ENCODE data around the gene HPCA. TPM values are rescaled to one million over a fixed set of nuclear protein-coding genes. Genes with fewer than 3 reads are reported as not detected.

HPCA gene
- total RNA-seq, 1 experiment from 2014 or later = 1.2 TPM

GRCh38 chr1:32906654-32907053 is 20.4 kb downstream of the HPCA start:
- H3K4me1 ChIP-seq (ENCODE audit: control insufficient read depth, insufficient read depth, low read length) = no peaks in the 10 kb centered on the region
- in situ Hi-C loops (cut with HindIII; ENCODE audit: low pct_unique_long_range_greater_than_20kb, low sequenced_read_pairs) (no loop called here), intact Hi-C loops (cut with micrococcal nuclease; ENCODE audit: unreplicated experiment) (no loop called here)
- H3K4me3 ChIP-seq (ENCODE audit: low read depth in 2 of 2, low read length in 2 of 2) = no peak overlapping the region
- no TSS peak for BruUV-seq (replicated peaks)
- POLR2A ChIA-PET = no interaction called here
- CTCF ChIA-PET = no interaction called here
- no peak for ATAC-seq
- H3K9me3 ChIP-seq (ENCODE audit: control insufficient read depth, insufficient read depth, low read depth, low read length) = no peaks in the 10 kb centered on the region
- no peak for DNase-seq (ENCODE audit: low read depth, low spot score)
- H3K27ac ChIP-seq (ENCODE audit: low read length) = no peak overlapping the region
- no peaks in the 10 kb centered on the region for H3K36me3 ChIP-seq (ENCODE audit: control insufficient read depth, insufficient read depth, low read length)
- no peaks in the 10 kb centered on the region for H3K27me3 ChIP-seq (ENCODE audit: control insufficient read depth, insufficient read depth, low read length)
- no peak for TF ChIP-seq SIN3A (IDR thresholded peaks at IDR 0.05; ENCODE audit: borderline replicate concordance, insufficient read depth, low read depth, low read length)
- no peak for TF ChIP-seq TCF7L2 (IDR thresholded peaks at IDR 0.05; ENCODE audit: low read depth, low read length)
- no peak for TF ChIP-seq POLR2AphosphoS5 (IDR thresholded peaks at IDR 0.05; ENCODE audit: low read depth, low read length)
- TF ChIP-seq, protein P1, sequence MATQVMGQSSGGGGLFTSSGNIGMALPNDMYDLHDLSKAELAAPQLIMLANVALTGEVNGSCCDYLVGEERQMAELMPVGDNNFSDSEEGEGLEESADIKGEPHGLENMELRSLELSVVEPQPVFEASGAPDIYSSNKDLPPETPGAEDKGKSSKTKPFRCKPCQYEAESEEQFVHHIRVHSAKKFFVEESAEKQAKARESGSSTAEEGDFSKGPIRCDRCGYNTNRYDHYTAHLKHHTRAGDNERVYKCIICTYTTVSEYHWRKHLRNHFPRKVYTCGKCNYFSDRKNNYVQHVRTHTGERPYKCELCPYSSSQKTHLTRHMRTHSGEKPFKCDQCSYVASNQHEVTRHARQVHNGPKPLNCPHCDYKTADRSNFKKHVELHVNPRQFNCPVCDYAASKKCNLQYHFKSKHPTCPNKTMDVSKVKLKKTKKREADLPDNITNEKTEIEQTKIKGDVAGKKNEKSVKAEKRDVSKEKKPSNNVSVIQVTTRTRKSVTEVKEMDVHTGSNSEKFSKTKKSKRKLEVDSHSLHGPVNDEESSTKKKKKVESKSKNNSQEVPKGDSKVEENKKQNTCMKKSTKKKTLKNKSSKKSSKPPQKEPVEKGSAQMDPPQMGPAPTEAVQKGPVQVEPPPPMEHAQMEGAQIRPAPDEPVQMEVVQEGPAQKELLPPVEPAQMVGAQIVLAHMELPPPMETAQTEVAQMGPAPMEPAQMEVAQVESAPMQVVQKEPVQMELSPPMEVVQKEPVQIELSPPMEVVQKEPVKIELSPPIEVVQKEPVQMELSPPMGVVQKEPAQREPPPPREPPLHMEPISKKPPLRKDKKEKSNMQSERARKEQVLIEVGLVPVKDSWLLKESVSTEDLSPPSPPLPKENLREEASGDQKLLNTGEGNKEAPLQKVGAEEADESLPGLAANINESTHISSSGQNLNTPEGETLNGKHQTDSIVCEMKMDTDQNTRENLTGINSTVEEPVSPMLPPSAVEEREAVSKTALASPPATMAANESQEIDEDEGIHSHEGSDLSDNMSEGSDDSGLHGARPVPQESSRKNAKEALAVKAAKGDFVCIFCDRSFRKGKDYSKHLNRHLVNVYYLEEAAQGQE (IDR thresholded peaks at IDR 0.05; ENCODE audit: insufficient read depth in 1 of 2, low read depth in 2 of 2, low read length in 1 of 2) = no peak
- TF ChIP-seq CTCF (IDR thresholded peaks at IDR 0.05) = no peak

GRCh38 chr1:32907435-32907834 is 21.1 kb downstream of the HPCA start:
- POLR2A ChIA-PET = no interaction called here
- intact Hi-C loops (cut with micrococcal nuclease; ENCODE audit: unreplicated experiment) (no loop called here), in situ Hi-C loops (cut with HindIII; ENCODE audit: low pct_unique_long_range_greater_than_20kb, low sequenced_read_pairs) (no loop called here)
- DNase-seq (ENCODE audit: low read depth, low spot score) (no peak), ATAC-seq (no peak)
- Histone ChIP-seq H3K36me3 (ENCODE audit: control insufficient read depth, insufficient read depth, low read length) (no peaks in the 10 kb centered on the region), H3K27ac (ENCODE audit: low read length) (no peak overlapping the region), H3K4me3 (ENCODE audit: low read depth in 2 of 2, low read length in 2 of 2) (no peak overlapping the region), H3K9me3 (ENCODE audit: control insufficient read depth, insufficient read depth, low read depth, low read length) (no peaks in the 10 kb centered on the region), H3K4me1 (ENCODE audit: control insufficient read depth, insufficient read depth, low read length) (no peaks in the 10 kb centered on the region), H3K27me3 (ENCODE audit: control insufficient read depth, insufficient read depth, low read length) (no peaks in the 10 kb centered on the region)
- CTCF ChIA-PET = no interaction called here
- TF ChIP-seq CTCF (IDR thresholded peaks at IDR 0.05) (no peak), SIN3A (IDR thresholded peaks at IDR 0.05; ENCODE audit: borderline replicate concordance, insufficient read depth, low read depth, low read length) (no peak), POLR2AphosphoS5 (IDR thresholded peaks at IDR 0.05; ENCODE audit: low read depth, low read length) (no peak), TCF7L2 (IDR thresholded peaks at IDR 0.05; ENCODE audit: low read depth, low read length) (no peak)
- TF ChIP-seq, protein P1 (IDR thresholded peaks at IDR 0.05; ENCODE audit: insufficient read depth in 1 of 2, low read depth in 2 of 2, low read length in 1 of 2) = no peak
- no TSS peak for BruUV-seq (replicated peaks)
